Calu3 (cell line): ENCODE results near the gene CEP128. TPM values are rescaled to one million over a fixed set of nuclear protein-coding genes. Genes with fewer than 3 reads are reported as not detected.

ENCODE experiments used
- BruUV-seq: library from RNA; stranded (reverse); fragments of 400-500 nt; replicated peaks from 2 replicates; lab custom pipeline; 2021; lab: Mats Ljungman, UMichigan
- CTCF ChIA-PET: fragments of 300-600 bp; sonication (Branson Sonifier 250); formaldehyde crosslinking; loops from one replicate; lab custom pipeline; 2022; ENCODE audit warnings: antibody characterized with exemption; lab: Charles Lee
- DNase-seq: peaks from one replicate; pipeline ENCODE4 v3.0.0; 2022
- H3K27ac Mint-ChIP-seq: one replicate; pipeline ENCODE4 v1.8.0; 2022; ENCODE audit warnings: mixed read lengths; ENCODE audit not compliant: unreplicated experiment
- H3K27me3 Mint-ChIP-seq: one replicate; pipeline ENCODE4 v1.8.0; 2022; ENCODE audit warnings: mixed read lengths; ENCODE audit not compliant: unreplicated experiment
- H3K36me3 Mint-ChIP-seq: one replicate; pipeline ENCODE4 v1.8.0; 2022; ENCODE audit warnings: mild to moderate bottlenecking, moderate library complexity, mixed read lengths; ENCODE audit not compliant: insufficient read depth, unreplicated experiment
- H3K4me1 Mint-ChIP-seq: one replicate; pipeline ENCODE4 v1.8.0; 2022; ENCODE audit warnings: mild to moderate bottlenecking, low read depth, mixed read lengths; ENCODE audit not compliant: unreplicated experiment
- H3K4me3 Mint-ChIP-seq: one replicate; pipeline ENCODE4 v1.8.0; 2022; ENCODE audit warnings: mild to moderate bottlenecking, low read depth, moderate library complexity, mixed read lengths; ENCODE audit not compliant: unreplicated experiment
- H3K9me3 Mint-ChIP-seq: one replicate; pipeline ENCODE4 v1.8.0; 2022; ENCODE audit warnings: low read depth, mixed read lengths; ENCODE audit not compliant: unreplicated experiment
- intact Hi-C: fragments of 100-400 bp; cut with micrococcal nuclease; formaldehyde crosslinking; loops from one replicate; pipeline ENCODE4 v1.10.0; 2022; ENCODE audit not compliant: unreplicated experiment
- total RNA-seq: library from RNA; stranded (reverse); gene quantifications from 2 replicates; pipeline ENCODE4 v1.2.3, GENCODE V29; 2022
- TF ChIP-seq, protein P1 (sequence below): fragments of 200-600 bp; IDR thresholded peaks from one replicate; pipeline ENCODE4 v1.8.0; 2022; ENCODE audit warnings: antibody characterized with exemption; ENCODE audit not compliant: unreplicated experiment

Gene CEP128
- total RNA-seq, 1 experiment from 2014 or later, result 22.9 TPM

DNA sequence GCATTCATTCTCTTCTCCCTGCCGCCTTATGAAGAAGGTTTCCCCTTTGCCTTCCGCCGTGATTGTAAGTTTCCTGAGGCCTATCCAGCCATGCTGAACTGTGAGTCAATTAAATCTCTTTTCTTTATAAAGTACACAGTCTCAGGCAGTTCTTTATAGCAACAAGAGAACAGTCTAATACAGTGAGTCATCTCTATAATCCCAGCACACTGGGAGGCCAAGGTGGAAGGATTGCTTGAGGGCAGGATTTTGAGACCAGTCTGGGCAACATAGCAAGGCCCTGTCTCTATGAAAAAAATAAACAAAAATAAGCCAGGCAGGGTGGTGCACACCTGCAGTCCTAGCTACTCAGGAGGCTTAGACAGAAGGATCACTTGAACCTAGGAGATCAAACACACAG is 259.9 kb downstream of the CEP128 start:
- Mint-ChIP-seq H3K27me3 (no peaks in the 10 kb centered on the region), H3K4me3 (no peak overlapping the region), H3K27ac (no peak overlapping the region), H3K9me3 (no peaks in the 10 kb centered on the region), H3K4me1 (no peaks in the 10 kb centered on the region), H3K36me3 (peaks cover 4% of the 10 kb centered on the region)
- TF ChIP-seq, protein P1, sequence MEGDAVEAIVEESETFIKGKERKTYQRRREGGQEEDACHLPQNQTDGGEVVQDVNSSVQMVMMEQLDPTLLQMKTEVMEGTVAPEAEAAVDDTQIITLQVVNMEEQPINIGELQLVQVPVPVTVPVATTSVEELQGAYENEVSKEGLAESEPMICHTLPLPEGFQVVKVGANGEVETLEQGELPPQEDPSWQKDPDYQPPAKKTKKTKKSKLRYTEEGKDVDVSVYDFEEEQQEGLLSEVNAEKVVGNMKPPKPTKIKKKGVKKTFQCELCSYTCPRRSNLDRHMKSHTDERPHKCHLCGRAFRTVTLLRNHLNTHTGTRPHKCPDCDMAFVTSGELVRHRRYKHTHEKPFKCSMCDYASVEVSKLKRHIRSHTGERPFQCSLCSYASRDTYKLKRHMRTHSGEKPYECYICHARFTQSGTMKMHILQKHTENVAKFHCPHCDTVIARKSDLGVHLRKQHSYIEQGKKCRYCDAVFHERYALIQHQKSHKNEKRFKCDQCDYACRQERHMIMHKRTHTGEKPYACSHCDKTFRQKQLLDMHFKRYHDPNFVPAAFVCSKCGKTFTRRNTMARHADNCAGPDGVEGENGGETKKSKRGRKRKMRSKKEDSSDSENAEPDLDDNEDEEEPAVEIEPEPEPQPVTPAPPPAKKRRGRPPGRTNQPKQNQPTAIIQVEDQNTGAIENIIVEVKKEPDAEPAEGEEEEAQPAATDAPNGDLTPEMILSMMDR, result no peak
- no TSS peak for BruUV-seq
- intact Hi-C loops, result no loop called here
- DNase-seq, result no peak
- CTCF ChIA-PET, result no interaction called here

DNA sequence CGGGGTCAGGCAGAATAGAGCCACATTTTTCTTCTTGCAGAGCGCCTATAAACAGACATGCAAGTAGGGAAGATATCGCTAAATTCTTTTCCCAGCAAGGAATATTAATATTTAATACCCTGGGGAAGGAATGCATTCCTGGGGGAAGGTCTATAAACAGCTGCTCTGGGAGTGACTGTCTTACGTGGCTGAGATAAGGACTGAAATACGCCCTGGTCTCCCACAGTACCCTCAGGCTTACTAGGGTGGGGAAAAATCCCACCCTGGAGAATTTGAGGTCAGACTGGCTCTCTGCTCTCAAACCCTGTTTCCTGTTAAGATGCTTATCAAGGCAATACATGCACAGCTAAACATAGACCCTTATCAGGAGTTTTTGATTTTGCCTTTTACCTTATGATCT is 262.3 kb downstream of the CEP128 start:
- no peak overlapping the region for H3K4me3 Mint-ChIP-seq
- CTCF ChIA-PET, result no interaction called here
- intact Hi-C loops, result no loop called here
- H3K27ac Mint-ChIP-seq, result no peak overlapping the region
- H3K4me1 Mint-ChIP-seq, result no peaks in the 10 kb centered on the region
- peaks cover 1% of the 10 kb centered on the region for H3K36me3 Mint-ChIP-seq
- no peaks in the 10 kb centered on the region for H3K27me3 Mint-ChIP-seq
- TF ChIP-seq, protein P1, result no peak
- DNase-seq, result no peak
- no TSS peak for BruUV-seq
- no peaks in the 10 kb centered on the region for H3K9me3 Mint-ChIP-seq

DNA sequence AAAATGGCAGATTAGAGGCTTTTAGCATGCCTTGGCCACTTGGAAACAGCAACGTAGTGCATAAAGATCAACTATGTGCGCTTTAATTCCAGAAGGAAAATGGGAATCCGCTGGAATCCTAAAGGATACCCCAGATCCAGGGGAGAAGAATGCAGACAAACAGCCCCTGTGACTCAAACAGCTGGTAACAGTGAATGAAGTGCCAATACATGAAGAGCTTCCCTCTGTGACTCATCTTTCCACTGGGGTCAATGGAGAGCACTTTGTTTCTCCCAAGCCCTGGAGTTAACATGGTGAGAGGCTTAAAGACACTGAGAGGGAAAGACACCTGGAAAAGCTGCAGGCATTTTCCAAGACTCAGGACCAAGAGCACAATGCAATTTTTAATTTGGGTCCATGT is 263.1 kb downstream of the CEP128 start:
- H3K4me1 Mint-ChIP-seq, result no peaks in the 10 kb centered on the region
- no peak for DNase-seq
- no TSS peak for BruUV-seq
- intact Hi-C loops, result loop anchor here (1.0 kb wide), 1 partner anchor 164 kb away; no protein-coding TSS in a partner anchor
- H3K4me3 Mint-ChIP-seq, result no peak overlapping the region
- no peak overlapping the region for H3K27ac Mint-ChIP-seq
- no peaks in the 10 kb centered on the region for H3K36me3 Mint-ChIP-seq
- CTCF ChIA-PET, result no interaction called here
- H3K9me3 Mint-ChIP-seq, result peaks cover 2% of the 10 kb centered on the region
- H3K27me3 Mint-ChIP-seq, result no peaks in the 10 kb centered on the region
- TF ChIP-seq, protein P1, result no peak

DNA sequence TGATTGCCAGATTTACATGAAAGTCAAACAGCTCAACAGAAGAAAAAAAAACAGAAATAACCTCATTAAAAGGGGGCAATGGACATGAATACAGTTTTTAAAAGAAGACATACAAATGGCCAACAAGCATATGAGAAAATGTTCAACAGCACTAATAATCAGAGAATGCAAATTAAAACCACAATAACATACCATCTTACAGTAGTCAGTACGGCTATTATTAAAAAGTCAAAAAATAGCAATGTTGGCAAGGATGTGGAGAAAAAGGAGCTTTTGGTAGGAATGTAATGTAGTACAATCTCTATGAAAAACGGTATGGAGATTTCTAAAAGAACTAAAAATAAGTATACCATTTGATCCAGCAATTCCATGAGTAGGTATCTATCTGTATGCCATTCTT is 272.1 kb downstream of the CEP128 start:
- TF ChIP-seq, protein P1, result no peak
- Mint-ChIP-seq H3K9me3 (peaks cover 5% of the 10 kb centered on the region), H3K4me1 (peaks cover 7% of the 10 kb centered on the region), H3K36me3 (no peaks in the 10 kb centered on the region), H3K27me3 (no peaks in the 10 kb centered on the region), H3K4me3 (no peak overlapping the region), H3K27ac (no peak overlapping the region)
- no TSS peak for BruUV-seq
- no peak for DNase-seq
- CTCF ChIA-PET, result no interaction called here
- intact Hi-C loops, result no loop called here
